HG03135 (cell line): ENCODE results near the gene LTB4R.

Experiments
- ATAC-seq: cut with Tn5 transposase; IDR thresholded peaks from one replicate; pipeline ENCODE4 v1.9.1; 2021; ENCODE audit warnings: mild to moderate bottlenecking, moderate library complexity; ENCODE audit not compliant: unreplicated experiment

The LTB4R gene

DNA sequence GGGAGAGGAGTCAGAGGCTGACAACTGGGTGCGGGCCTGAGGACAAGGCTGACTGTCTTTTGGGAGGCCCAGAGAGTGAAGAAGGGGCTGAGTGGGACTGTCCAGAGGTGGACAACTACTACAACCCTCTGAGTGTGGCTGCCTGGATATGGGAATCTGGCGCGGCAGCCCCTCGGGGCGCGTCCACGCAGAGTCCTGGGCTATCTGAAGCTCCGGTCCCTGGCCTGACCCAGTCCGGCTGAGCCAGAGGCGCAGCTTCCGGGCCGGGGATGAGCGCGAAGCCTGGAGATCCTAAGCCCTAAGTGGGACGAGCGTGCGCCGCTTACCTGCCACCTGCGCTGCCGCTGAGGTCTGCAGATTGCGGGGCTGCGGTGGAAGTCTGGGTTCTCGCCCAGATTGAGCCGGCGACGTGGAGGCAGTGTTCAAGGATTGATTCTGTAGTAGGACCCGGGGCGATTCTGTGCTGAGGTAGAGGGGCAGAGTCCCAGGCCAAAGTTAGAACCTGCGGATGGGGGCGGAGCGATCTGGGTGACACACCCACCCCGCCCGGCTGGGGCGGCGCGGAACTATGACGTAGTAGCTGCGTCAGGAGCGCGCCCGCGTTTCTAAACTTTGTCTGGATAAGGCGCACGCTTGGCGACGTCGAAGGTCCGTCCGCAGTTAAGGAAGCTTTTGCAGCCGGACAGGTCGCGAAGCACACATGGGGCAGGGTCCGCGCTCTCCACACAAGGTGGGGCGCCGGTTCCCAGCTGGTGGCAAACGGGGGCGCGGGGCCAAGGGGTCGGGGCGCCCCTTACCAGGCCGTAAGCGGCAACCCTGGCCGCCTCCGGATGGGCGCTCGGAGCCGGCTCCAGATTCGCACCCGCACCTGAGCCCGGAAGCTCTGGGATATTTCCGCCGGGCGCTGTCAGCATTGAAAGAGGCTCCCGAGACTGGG, 11.8 kb upstream of the LTB4R start, which contains the start of the genes DHRS1 and NOP9:
Gene DHRS1 (minus strand): TSS at position 526 of the 937 bp plus-strand sequence. CDS start 674 bp downstream, outside the sequence.
Gene NOP9 (plus strand): TSS at position 596 of the 937 bp plus-strand sequence. CDS start 105 bp downstream, at position 701.
- ATAC-seq: peak; percentile 62

DNA sequence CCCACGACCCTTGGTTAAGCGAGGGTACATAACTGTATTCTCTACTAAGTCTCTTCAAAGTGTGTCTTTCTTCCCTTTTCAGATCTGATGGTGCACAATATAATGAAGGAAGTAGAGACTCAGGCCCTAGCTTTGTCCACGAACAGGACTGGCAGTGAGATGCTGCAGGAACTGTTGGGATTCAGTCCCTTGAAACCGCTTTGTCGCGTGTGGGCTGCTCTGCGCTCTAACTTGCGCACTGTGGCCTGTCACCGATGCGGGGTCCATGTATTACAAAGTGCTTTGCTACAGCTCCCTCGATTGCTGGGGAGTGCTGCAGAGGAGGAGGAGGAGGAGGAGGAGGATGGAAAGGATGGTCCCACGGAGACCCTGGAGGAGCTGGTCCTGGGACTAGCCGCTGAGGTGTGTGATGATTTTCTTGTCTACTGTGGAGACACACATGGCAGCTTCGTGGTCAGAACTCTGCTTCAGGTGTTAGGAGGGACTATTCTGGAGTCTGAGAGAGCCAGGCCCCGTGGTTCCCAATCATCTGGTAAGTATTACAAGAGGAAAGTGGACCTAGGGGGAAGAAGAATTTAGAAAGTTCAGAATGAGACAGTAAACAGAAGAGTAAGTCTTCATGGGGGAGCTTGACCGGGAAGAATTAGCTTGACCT, 10.8 kb upstream of the LTB4R start:
- ATAC-seq: no peak

- no peak for ATAC-seq
Observed at GRCh38 chr14:24304019-24304387, 7.3 kb upstream of the LTB4R start.

DNA sequence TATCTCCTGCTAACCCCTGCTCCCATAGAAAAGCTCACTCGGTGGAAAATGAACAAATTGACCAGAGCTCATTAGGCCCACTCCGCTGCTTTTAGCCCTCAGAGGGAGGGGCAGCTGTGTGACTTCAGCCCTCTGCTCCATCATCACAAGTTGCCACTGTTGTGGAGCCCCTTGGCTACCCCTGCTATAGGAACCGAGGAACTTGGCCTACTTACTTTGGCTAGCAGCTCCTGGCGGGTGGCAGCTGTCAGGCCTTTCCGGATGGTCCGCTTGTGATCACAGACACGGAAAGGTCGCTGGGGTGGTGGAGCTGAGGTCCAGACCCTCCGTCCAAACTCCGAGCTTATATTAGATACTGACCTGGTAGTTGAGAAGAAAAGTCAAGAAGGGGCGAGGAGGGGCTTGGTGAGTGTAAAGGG, 4.1 kb upstream of the LTB4R start:
- no peak for ATAC-seq

- ATAC-seq: no peak
Observed at GRCh38 chr14:24307575-24308341, 3.5 kb upstream of the LTB4R start, which contains the start of gene CIDEB. CIDEB (minus strand) TSS chr14:24307977; CDS start chr14:24307858, 119 bp downstream.

DNA sequence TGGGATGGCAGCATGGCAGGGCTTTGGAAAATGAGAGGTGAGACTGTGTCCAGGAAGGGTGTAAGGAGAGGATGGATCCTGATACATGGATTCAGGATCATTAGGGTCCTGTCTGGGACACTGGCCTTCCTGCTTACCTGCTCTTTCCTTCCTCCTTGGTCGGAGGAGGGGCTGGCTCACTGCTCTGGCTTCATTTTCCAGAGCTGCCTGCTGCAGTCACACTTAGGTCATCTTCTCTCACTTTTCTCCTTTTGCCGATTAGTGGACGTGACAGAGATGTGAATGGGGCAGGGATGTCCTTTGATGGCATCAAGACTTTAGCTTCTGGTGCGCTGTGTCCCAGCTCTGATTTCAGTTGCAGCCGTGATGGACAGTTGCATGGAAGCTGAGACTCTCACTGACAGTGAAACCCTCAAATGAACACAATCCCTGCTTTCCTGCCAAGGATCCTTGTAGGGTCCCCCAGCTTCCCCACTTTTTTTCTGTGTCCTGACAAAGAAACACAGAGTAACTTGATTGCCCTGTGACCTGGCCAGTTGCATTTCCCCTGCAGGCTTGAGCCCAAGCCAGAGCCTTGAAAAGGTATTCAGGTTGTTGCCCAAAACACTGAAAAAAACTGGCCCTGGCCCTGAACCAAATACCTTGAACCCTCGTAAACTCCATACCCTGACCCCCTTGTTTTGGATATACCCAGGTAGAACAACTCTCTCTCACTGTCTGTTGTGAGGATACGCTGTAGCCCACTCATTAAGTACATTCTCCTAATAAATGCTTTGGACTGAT, 2.8 kb upstream of the LTB4R start:
- ATAC-seq: no peak

GRCh38 chr14:24309538-24310264, 1.6 kb upstream of the LTB4R start, which contains the start of gene LTB4R2:
LTB4R2 (plus strand) TSS chr14:24310140; CDS start chr14:24310665, 525 bp downstream.
- ATAC-seq: no peak

DNA sequence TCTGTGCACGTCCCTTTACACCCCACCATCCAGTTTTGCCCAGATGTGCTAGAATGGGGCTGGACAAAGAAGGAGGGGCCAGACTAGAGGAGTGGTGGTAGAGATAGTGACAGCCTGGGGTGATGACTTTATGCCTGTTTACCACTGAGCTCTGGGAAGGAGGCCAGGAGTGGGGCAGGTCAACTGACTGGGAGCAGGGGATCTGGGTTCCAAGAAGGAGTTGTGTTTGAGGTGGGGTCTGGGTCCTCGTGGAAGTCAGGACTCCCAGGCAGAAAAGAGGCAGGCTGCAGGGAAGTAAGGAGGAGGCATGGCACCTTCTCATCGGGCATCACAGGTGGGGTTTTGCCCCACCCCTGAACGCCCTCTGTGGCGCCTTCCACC, 1.0 kb upstream of the LTB4R start:
- no peak for ATAC-seq

DNA sequence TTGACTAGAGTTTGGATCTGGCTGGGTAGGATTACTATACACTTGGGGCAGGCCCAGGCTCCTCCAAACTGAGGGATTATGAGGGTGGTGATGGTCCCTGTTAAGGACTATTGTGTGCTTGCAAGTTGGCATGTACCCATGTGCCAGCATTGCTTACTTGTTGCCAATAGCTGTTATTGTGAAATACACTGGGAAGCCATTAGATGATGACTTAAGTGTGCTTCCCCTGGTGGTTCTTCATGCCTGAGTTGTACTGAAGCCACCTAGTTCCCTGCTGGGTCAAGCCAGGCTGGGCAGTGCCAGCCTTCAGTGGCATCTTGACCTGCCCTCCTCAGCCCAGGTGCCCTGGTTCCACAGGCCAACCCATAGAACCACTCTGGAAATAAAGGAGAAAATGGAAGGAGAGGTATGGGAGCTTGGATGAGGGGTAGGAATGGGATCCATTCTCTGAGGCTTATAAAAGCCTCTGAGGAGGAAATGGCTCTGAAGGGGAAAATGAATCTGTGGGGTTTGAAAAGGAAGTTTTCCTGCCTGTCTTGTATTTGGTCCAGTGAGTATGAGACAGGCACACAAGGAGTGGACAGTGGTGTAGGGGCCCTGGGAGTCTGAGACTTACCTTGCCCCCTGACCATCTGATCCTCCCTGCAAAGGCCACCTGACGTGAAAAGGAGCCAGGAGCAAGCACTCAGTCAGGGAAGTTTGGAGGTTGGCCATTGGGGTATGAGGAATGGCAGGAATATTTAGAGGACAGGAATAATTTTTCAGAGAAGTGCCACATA, 724 bp downstream of the LTB4R start:
- no peak for ATAC-seq

- no peak for ATAC-seq
Observed at GRCh38 chr14:24312736-24313507, 1.6 kb downstream of the LTB4R start.

- no peak for ATAC-seq
Observed at GRCh38 chr14:24313913-24314312, 2.6 kb downstream of the LTB4R start.

GRCh38 chr14:24314377-24315193, 3.3 kb downstream of the LTB4R start:
- no peak for ATAC-seq

GRCh38 chr14:24315243-24315806, 4.0 kb downstream of the LTB4R start:
- ATAC-seq: no peak

- ATAC-seq: no peak
Observed at GRCh38 chr14:24315807-24316596, 4.7 kb downstream of the LTB4R start.

DNA sequence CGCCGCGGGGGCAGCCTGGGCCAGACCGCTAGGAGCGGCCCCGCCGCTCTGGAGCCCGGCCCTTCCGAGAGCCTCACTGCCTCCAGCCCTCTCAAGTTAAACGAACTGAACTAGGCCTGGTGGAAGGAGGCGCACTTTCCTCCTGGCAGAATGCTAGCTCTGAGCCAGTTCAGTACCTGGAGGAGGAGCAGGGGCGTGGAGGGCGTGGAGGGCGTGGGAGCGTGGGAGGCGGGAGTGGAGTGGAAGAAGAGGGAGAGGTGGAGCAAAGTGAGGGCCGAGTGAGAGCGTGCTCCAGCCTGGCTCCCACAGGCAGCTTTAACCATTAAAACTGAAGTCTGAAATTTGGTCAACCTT, 5.3 kb downstream of the LTB4R start:
- no peak for ATAC-seq
